CD4-positive, alpha-beta memory T cell (primary cell): ENCODE measurements around the gene GALNT18. TPM values are rescaled to one million over a fixed set of nuclear protein-coding genes. Genes with fewer than 3 reads are reported as not detected.

Experiments used
- CTCF ChIA-PET: fragments of 350-600 bp; sonication (Branson Sonifier 250); formaldehyde crosslinking; loops from one replicate; lab custom pipeline; 2021; ENCODE audit warnings: inconsistent platforms; ENCODE audit not compliant: partially characterized antibody; lab: Charles Lee
- POLR2A ChIA-PET: fragments of 350-600 bp; sonication (Branson Sonifier 250); formaldehyde crosslinking; loops from one replicate; lab custom pipeline; 2021; ENCODE audit not compliant: partially characterized antibody; lab: Charles Lee
- DNase-seq, 5 donors: peaks; one replicate each; pipeline versions ENCODE4 v3.0.0 to v3.0.0-alpha.2; 2020 to 2022; ENCODE audit warnings: mixed read lengths in 1 of 5
- H3K27ac ChIP-seq: one replicate; pipeline ENCODE4 v1.7.0; 2013; ENCODE audit warnings: low read depth, low read length
- H3K27me3 ChIP-seq: 2 replicates; pipeline ENCODE4 v1.7.0; 2013; ENCODE audit warnings: mild to moderate bottlenecking, low read length, moderate library complexity; ENCODE audit not compliant: insufficient read depth
- H3K36me3 ChIP-seq: 2 replicates; pipeline ENCODE4 v1.7.0; 2013; ENCODE audit warnings: mild to moderate bottlenecking, low read length, moderate library complexity; ENCODE audit not compliant: insufficient read depth
- H3K4me1 ChIP-seq: 2 replicates; pipeline ENCODE4 v1.7.0; 2013; ENCODE audit warnings: mild to moderate bottlenecking, low read length, moderate library complexity; ENCODE audit not compliant: insufficient read depth
- H3K4me3 ChIP-seq, 2 donors: one replicate each; pipeline ENCODE4 v1.7.0; 2013; ENCODE audit warnings: low read length in 2 of 2, mild to moderate bottlenecking in 1 of 2
- H3K9me3 ChIP-seq, 2 donors: one replicate each; pipeline ENCODE4 v1.7.0; 2013; ENCODE audit warnings: low read length in 2 of 2, control low read depth in 1 of 2; ENCODE audit not compliant: control insufficient read depth in 1 of 2
- H3K27ac Mint-ChIP-seq, 7 donors: one replicate each; pipeline ENCODE4 v1.8.0; 2020 to 2021; ENCODE audit warnings: mixed read lengths in 7 of 7, mild to moderate bottlenecking in 6 of 7, inconsistent platforms in 3 of 7, moderate library complexity in 3 of 7
- H3K27me3 Mint-ChIP-seq, 2 donors: one replicate each; pipeline ENCODE4 v1.8.0; 2020 to 2021; ENCODE audit warnings: mixed read lengths in 2 of 2
- H3K36me3 Mint-ChIP-seq, 2 donors: one replicate each; pipeline ENCODE4 v1.8.0; 2020 to 2021; ENCODE audit warnings: mixed read lengths in 2 of 2, inconsistent platforms in 1 of 2, mild to moderate bottlenecking in 1 of 2
- H3K4me1 Mint-ChIP-seq, 4 donors: one replicate each; pipeline ENCODE4 v1.8.0; 2020 to 2021; ENCODE audit warnings: mixed read lengths in 4 of 4, mild to moderate bottlenecking in 1 of 4
- H3K4me3 Mint-ChIP-seq, 8 donors: one replicate each; pipeline ENCODE4 v1.8.0; 2020 to 2021; ENCODE audit warnings: mixed read lengths in 8 of 8, mild to moderate bottlenecking in 7 of 8, moderate library complexity in 6 of 8, inconsistent platforms in 3 of 8
- H3K9me3 Mint-ChIP-seq, 8 donors: one replicate each; pipeline ENCODE4 v1.8.0; 2020 to 2021; ENCODE audit warnings: mixed read lengths in 8 of 8, mild to moderate bottlenecking in 5 of 8, inconsistent platforms in 3 of 8, moderate library complexity in 1 of 8
- intact Hi-C: fragments of 100-400 bp; cut with micrococcal nuclease; formaldehyde crosslinking; loops from one replicate; pipeline ENCODE4 v1.15.1; 2023
- polyA plus RNA-seq, 2 donors: library from polyadenylated mRNA; unstranded; fragments of 300-500 nt; fragmentation: Illumina TruSeq; gene quantifications; one replicate each; pipeline ENCODE4 v1.2.3, GENCODE V29; 2021
- total RNA-seq, 2 experiments: library from RNA; stranded (reverse); gene quantifications; one replicate each; pipeline ENCODE4 v1.2.3, GENCODE V29; 2021

Gene GALNT18
- total and polyA plus RNA-seq, 4 experiments from 2014 or later = not detected

DNA sequence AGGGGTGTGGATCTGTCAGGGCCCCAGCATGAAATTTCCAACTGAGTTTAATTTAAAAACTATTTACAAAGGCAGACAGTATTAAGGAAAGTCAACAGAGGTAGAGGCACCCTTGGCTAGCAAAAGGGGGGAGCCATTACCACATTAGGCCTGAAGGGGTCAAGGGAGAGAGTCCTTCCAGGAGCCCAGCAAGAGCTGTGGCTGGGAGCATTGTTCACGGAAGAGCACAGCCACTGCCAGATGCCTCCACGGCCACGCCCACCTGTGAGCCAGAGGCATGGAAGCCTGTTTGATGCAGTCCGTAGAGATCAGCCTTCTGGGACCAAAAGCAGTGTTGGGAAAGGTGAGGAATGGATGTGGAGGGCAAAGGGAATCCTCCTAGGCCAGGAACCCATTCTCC, 102.6 kb downstream of the GALNT18 start:
- ChIA-PET POLR2A (no interaction called here), CTCF (no interaction called here)

DNA sequence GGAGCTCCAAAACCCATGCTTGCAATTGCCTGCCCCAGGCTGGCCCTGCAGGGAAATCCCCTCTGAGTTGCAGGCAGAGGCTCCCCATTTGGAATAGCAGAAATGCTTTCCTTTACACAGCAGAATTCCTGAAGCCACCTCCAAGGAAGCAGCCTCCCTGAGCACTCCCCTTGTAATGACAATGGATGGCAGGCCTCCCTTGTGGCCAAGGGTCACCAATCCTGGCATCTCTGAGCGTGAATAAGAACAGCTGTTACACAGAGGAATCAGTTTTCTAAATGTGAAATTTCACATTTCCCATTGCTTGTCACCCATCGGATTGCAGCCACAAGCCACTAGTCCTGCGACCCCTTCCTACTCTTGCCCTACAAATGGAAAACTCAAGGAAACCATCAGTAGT, 107.6 kb downstream of the GALNT18 start:
- CTCF ChIA-PET = interaction anchor here (1.4 kb wide), 1 partner anchor 10 kb away, joined by 3 read pairs; no protein-coding TSS in a partner anchor
- H3K36me3 Mint-ChIP-seq = no peaks in the 10 kb centered on the region
- peaks cover 0 to 2% of the 10 kb centered on the region in 2 donors for H3K27me3 Mint-ChIP-seq
- DNase-seq = no peak
- Histone ChIP-seq H3K36me3 (no peaks in the 10 kb centered on the region), H3K4me3 (no peak overlapping the region), H3K27ac (no peak overlapping the region), H3K9me3 (no peaks in the 10 kb centered on the region), H3K4me1 (no peaks in the 10 kb centered on the region), H3K27me3 (no peaks in the 10 kb centered on the region)
- intact Hi-C loops = no loop called here
- POLR2A ChIA-PET = no interaction called here
- H3K27ac Mint-ChIP-seq = no peak overlapping the region
- H3K4me3 Mint-ChIP-seq = no peak overlapping the region
- H3K4me1 Mint-ChIP-seq = no peaks in the 10 kb centered on the region
- no peaks in the 10 kb centered on the region for H3K9me3 Mint-ChIP-seq

More for the DNA sequence above, 102.6 kb downstream of the GALNT18 start:
- Mint-ChIP-seq H3K27ac (no peak overlapping the region), H3K27me3 (peaks cover 0 to 2% of the 10 kb centered on the region in 2 donors), H3K4me3 (no peak overlapping the region), H3K9me3 (peaks cover 0 to 2% (median 0%) of the 10 kb centered on the region in 8 donors), H3K36me3 (no peaks in the 10 kb centered on the region), H3K4me1 (no peaks in the 10 kb centered on the region)
- Histone ChIP-seq H3K4me1 (no peaks in the 10 kb centered on the region), H3K27ac (no peak overlapping the region), H3K36me3 (no peaks in the 10 kb centered on the region), H3K4me3 (no peak overlapping the region), H3K27me3 (no peaks in the 10 kb centered on the region), H3K9me3 (no peaks in the 10 kb centered on the region)
- DNase-seq = no peak
- intact Hi-C loops = no loop called here

DNA sequence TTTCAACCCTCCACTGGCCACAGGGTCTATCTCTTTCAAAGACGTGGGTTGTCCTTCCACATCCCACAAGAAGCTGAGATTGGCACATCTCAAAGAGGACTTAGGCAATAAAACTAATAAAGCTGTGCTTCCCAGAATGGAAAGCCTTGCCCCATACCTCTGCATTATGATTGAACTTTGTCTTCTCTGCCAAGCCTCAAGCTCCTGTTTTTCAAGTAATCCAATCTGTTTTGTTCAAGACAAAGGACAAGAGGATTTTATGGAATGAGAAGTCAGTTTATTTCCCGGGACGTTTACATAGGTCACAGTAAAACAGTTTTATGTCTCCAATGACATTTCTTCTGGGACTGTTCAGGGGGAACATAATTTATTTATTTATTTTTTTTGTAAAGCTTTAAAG, 108.4 kb downstream of the GALNT18 start:
- Histone ChIP-seq H3K36me3 (no peaks in the 10 kb centered on the region), H3K9me3 (no peaks in the 10 kb centered on the region), H3K4me3 (no peak overlapping the region), H3K27me3 (no peaks in the 10 kb centered on the region), H3K27ac (no peak overlapping the region), H3K4me1 (no peaks in the 10 kb centered on the region)
- ChIA-PET POLR2A (no interaction called here), CTCF (interaction anchor here (1.4 kb wide), 1 partner anchor 9 kb away, joined by 3 read pairs; no protein-coding TSS in a partner anchor)
- Mint-ChIP-seq H3K4me3 (no peak overlapping the region), H3K9me3 (no peaks in the 10 kb centered on the region), H3K27ac (no peak overlapping the region), H3K36me3 (no peaks in the 10 kb centered on the region), H3K27me3 (peaks cover 0 to 2% of the 10 kb centered on the region in 2 donors), H3K4me1 (no peaks in the 10 kb centered on the region)
- intact Hi-C loops = no loop called here
- no peak for DNase-seq

DNA sequence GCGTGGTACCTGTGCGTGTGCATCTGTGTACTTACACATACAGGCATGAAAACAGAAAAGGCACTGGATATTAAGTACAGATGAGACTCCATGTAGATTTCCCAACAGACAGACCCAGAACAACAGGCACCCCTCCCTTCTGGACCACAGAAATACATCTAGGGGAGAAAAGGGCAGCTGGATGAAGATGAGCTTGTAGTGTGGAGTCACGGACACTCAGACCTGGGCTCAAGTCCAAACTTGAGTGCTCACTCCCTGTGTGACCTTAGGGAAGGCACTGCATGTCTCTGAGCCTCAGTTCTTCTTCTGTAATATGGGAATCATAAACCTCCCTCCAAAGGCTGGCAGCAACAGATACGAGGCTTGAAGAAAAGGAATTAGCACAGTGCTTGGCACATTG, 108.9 kb downstream of the GALNT18 start:
- no peak for DNase-seq
- H3K4me1 Mint-ChIP-seq = no peaks in the 10 kb centered on the region
- H3K36me3 Mint-ChIP-seq = no peaks in the 10 kb centered on the region
- ChIA-PET POLR2A (no interaction called here), CTCF (no interaction called here)
- H3K27ac Mint-ChIP-seq = no peak overlapping the region
- peaks cover 2% of the 10 kb centered on the region in 2 donors for H3K27me3 Mint-ChIP-seq
- H3K4me3 Mint-ChIP-seq = no peak overlapping the region
- no peak overlapping the region for H3K27ac ChIP-seq
- H3K9me3 Mint-ChIP-seq = no peaks in the 10 kb centered on the region
- H3K4me3 ChIP-seq = no peak overlapping the region
- intact Hi-C loops = no loop called here
- no peaks in the 10 kb centered on the region for H3K4me1 ChIP-seq
- no peaks in the 10 kb centered on the region for H3K27me3 ChIP-seq
- H3K36me3 ChIP-seq = no peaks in the 10 kb centered on the region
- no peaks in the 10 kb centered on the region for H3K9me3 ChIP-seq

DNA sequence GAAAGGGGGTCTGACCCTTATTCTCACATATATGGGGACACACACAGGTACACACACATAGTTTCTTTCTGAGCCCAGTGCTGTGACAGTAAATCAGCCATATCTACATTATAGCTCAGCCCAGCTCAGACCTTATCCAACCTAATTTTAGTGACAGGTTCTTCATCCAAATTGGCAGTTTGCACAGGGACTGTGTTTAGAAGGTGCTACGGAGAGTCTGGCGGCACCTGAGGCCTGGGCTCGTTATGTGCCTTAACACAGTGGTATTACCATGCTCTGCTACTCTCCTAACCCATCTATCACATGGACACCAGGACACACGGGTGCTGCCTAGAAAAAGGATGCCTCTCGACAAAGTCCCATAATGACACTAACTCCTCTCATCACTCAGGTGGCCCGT, 109.3 kb downstream of the GALNT18 start:
- POLR2A ChIA-PET = no interaction called here
- H3K4me1 ChIP-seq = no peaks in the 10 kb centered on the region
- H3K4me3 ChIP-seq = no peak overlapping the region
- intact Hi-C loops = no loop called here
- no peak overlapping the region for H3K27ac Mint-ChIP-seq
- H3K36me3 Mint-ChIP-seq = no peaks in the 10 kb centered on the region
- H3K4me3 Mint-ChIP-seq = no peak overlapping the region
- no peaks in the 10 kb centered on the region for H3K9me3 ChIP-seq
- no peaks in the 10 kb centered on the region for H3K27me3 ChIP-seq
- H3K36me3 ChIP-seq = no peaks in the 10 kb centered on the region
- DNase-seq = no peak
- H3K4me1 Mint-ChIP-seq = no peaks in the 10 kb centered on the region
- CTCF ChIA-PET = no interaction called here
- H3K27me3 Mint-ChIP-seq = peaks cover under 1 to 2% of the 10 kb centered on the region in 2 donors
- no peaks in the 10 kb centered on the region for H3K9me3 Mint-ChIP-seq
- H3K27ac ChIP-seq = no peak overlapping the region

DNA sequence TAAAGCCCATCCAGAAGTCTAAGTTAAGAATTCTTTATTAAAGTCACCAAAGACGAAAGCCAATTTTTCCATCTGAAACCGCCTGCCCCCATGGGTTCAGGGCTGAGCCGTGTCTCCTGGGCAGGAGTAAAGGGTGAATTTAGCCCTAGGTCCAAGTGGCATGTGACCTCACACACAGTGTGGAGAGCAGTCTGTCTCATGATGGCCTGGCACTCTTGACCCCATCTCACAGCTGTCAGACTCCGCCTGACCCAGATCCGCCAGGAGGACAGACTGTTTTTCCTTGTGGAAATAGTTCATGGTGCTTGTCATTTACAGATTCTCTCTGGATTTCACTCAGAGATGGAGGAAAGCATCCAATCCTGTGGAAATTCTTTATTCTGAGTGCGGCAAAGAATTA, 109.7 kb downstream of the GALNT18 start:
- H3K4me3 Mint-ChIP-seq = no peak overlapping the region
- H3K27ac Mint-ChIP-seq = no peak overlapping the region
- ChIA-PET CTCF (no interaction called here), POLR2A (no interaction called here)
- no peak overlapping the region for H3K27ac ChIP-seq
- H3K27me3 Mint-ChIP-seq = peaks cover 0 to 2% of the 10 kb centered on the region in 2 donors
- H3K27me3 ChIP-seq = no peaks in the 10 kb centered on the region
- no peaks in the 10 kb centered on the region for H3K36me3 Mint-ChIP-seq
- H3K4me3 ChIP-seq = no peak overlapping the region
- no peaks in the 10 kb centered on the region for H3K9me3 Mint-ChIP-seq
- no peaks in the 10 kb centered on the region for H3K4me1 Mint-ChIP-seq
- no peaks in the 10 kb centered on the region for H3K9me3 ChIP-seq
- no peak for DNase-seq
- intact Hi-C loops = no loop called here
- no peaks in the 10 kb centered on the region for H3K36me3 ChIP-seq
- H3K4me1 ChIP-seq = no peaks in the 10 kb centered on the region

DNA sequence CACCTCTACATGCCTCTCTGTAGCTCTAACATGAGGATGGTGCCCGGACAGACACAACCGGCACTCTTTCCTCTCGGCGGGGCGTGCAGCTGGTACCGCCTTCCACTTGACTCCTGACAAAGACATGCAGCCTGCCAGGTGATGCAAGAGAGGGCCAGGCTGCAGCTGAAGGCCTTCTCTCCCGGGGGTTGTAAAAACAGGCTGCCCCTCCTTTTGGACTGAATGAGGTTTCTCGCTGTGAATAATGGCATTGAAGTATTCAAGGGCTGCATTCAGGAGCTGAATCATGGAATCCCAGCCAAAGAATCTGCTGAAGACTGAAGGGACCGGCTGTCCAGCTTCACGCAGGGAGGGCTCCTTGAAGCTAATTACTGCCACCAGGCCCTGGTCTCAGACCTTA, 110.9 kb downstream of the GALNT18 start:
- no peaks in the 10 kb centered on the region for H3K4me1 Mint-ChIP-seq
- POLR2A ChIA-PET = no interaction called here
- CTCF ChIA-PET = no interaction called here
- no peaks in the 10 kb centered on the region for H3K4me1 ChIP-seq
- DNase-seq = no peak
- intact Hi-C loops = no loop called here
- H3K9me3 ChIP-seq = no peaks in the 10 kb centered on the region
- H3K27ac Mint-ChIP-seq = no peak overlapping the region
- H3K4me3 Mint-ChIP-seq = no peak overlapping the region
- H3K27me3 ChIP-seq = no peaks in the 10 kb centered on the region
- H3K27ac ChIP-seq = no peak overlapping the region
- H3K36me3 Mint-ChIP-seq = no peaks in the 10 kb centered on the region
- peaks cover 0 to 2% of the 10 kb centered on the region in 2 donors for H3K27me3 Mint-ChIP-seq
- no peak overlapping the region for H3K4me3 ChIP-seq
- no peaks in the 10 kb centered on the region for H3K9me3 Mint-ChIP-seq
- no peaks in the 10 kb centered on the region for H3K36me3 ChIP-seq

DNA sequence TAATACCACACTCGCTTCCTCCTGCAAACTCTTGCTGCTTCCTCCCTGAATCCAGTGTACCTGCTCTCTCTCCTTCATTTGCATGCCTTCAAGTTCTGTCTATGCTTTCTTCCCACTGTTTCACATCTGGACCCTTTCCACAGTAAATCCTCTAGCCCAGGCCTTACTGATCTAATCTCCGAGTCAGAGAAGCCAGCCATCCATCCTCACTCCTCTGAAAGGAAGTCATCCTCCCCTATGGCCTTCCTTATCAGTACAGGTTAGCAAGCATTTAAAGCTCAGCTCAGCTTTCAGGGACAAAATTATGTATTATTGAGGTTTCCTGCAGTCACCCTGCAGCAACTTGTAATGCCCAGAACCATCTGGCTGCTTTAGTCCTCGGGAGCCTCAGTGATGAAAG, 116.1 kb downstream of the GALNT18 start:
- no peaks in the 10 kb centered on the region for H3K36me3 Mint-ChIP-seq
- H3K27ac Mint-ChIP-seq = no peak overlapping the region
- H3K4me3 Mint-ChIP-seq = peak overlapping the region in 1 of 8 donors; percentile 7
- H3K4me1 Mint-ChIP-seq = no peaks in the 10 kb centered on the region
- no peaks in the 10 kb centered on the region for H3K9me3 ChIP-seq
- no peak overlapping the region for H3K27ac ChIP-seq
- no peaks in the 10 kb centered on the region for H3K27me3 ChIP-seq
- H3K36me3 ChIP-seq = no peaks in the 10 kb centered on the region
- no peaks in the 10 kb centered on the region for H3K4me1 ChIP-seq
- CTCF ChIA-PET = no interaction called here
- peaks cover 0 to 1% (median 0%) of the 10 kb centered on the region in 8 donors for H3K9me3 Mint-ChIP-seq
- POLR2A ChIA-PET = no interaction called here
- peaks cover 7 to 12% of the 10 kb centered on the region in 2 donors for H3K27me3 Mint-ChIP-seq
- DNase-seq = no peak
- intact Hi-C loops = no loop called here
- H3K4me3 ChIP-seq = no peak overlapping the region
